ENCODE measurements around the gene PARD6A. TPM values are rescaled to one million over a fixed set of nuclear protein-coding genes. Genes with fewer than 3 reads are reported as not detected.

Gene PARD6A
- total and polyA plus RNA-seq, 4 donors: 7.2 to 20.9 (median 14.4) TPM

DNA sequence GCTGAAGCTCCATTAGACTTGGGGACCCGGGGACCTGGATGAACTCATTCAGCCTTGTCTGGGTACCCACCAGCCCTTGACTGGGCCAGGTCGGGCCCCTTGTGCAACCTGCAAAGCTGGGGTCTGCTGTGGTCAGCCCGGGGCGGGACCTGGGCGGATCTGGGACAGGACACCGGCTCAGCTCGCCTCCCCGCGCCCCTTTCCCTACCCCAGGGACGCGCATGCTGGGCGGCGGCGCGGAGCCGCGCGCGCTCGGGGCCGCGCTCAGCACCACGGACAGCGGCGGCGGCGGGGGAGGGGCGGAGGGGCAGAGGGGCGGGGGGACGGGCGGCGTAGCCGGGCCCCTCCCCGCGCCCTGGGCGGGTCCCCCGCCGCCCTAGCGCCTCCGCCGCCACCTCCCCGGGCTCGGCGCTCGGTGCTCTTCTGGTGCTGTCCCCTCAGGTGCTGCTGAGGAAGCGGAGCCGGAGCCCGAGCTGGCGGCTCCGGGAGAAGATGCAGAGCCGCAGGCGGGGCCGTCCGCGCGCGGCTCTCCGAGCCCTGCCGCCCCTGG, 8.1 kb upstream of the PARD6A start:
- Histone ChIP-seq H3K9me3 (ENCODE audit: control insufficient read depth, insufficient read depth, low read length) (no peaks in the 10 kb centered on the region), H3K27me3 (ENCODE audit: control insufficient read depth, insufficient read depth, low read length) (peaks cover 67% of the 10 kb centered on the region), H3K36me3 (ENCODE audit: control insufficient read depth, insufficient read depth, low read length) (peaks cover 29% of the 10 kb centered on the region), H3K27ac (ENCODE audit: low read depth, low read length) (no peak overlapping the region), H3K4me1 (ENCODE audit: control insufficient read depth, insufficient read depth, low read length) (peaks cover 45% of the 10 kb centered on the region), H3K4me3 (ENCODE audit: low read depth, low read length) (no peak overlapping the region)
- peak in 2 of 6 donors; percentile 59 to 64 for DNase-seq (ENCODE audit: low read depth in 4 of 6, low spot score in 6 of 6)
- 2% methylated on average over 53 of the region's 59 CpGs for WGBS (ENCODE audit: insufficient coverage)

DNA sequence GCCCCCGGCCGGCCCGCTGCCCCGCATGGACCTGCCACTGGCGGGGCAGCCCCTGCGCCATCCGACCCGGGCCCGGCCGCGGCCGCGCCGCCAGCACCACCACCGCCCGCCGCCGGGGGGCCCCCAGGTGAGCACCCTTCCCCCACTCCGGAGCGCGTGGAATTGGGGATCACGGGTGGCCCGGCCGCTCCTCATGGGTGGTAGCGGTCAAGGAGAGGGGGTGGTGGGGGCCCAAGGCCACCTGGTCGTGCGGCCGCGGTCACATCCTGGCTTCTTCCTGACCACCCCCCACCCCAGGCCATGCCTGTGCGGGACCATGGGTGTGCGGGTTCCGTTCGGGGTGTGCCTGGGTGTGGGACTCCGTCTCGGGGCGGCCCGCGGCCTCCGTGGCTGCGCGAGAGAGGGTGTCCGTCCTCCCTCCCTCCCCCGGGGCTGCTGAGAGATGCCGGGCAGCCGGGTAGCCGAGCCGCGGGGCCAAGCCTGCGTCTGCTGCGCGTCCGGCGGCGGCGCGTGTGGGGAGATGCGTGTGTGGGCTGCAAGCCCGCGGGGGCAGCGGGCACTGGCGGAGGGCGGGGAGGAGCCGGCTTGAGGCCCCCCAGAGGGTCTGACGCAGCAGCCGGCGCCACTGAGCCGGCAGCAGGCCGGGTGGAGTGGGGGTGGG, 7.5 kb upstream of the PARD6A start:
- WGBS (ENCODE audit: insufficient coverage): under 1% methylated on average over 62 of the region's 68 CpGs
- peak overlapping the region; percentile 39 for H3K4me3 ChIP-seq (ENCODE audit: low read depth, low read length)
- H3K36me3 ChIP-seq (ENCODE audit: control insufficient read depth, insufficient read depth, low read length): peaks cover 35% of the 10 kb centered on the region
- peak in 1 of 6 donors; percentile 55 for DNase-seq (ENCODE audit: low read depth in 4 of 6, low spot score in 6 of 6)
- H3K9me3 ChIP-seq (ENCODE audit: control insufficient read depth, insufficient read depth, low read length): no peaks in the 10 kb centered on the region
- peaks cover 61% of the 10 kb centered on the region for H3K27me3 ChIP-seq (ENCODE audit: control insufficient read depth, insufficient read depth, low read length)
- no peak overlapping the region for H3K27ac ChIP-seq (ENCODE audit: low read depth, low read length)
- H3K4me1 ChIP-seq (ENCODE audit: control insufficient read depth, insufficient read depth, low read length): peaks cover 41% of the 10 kb centered on the region

DNA sequence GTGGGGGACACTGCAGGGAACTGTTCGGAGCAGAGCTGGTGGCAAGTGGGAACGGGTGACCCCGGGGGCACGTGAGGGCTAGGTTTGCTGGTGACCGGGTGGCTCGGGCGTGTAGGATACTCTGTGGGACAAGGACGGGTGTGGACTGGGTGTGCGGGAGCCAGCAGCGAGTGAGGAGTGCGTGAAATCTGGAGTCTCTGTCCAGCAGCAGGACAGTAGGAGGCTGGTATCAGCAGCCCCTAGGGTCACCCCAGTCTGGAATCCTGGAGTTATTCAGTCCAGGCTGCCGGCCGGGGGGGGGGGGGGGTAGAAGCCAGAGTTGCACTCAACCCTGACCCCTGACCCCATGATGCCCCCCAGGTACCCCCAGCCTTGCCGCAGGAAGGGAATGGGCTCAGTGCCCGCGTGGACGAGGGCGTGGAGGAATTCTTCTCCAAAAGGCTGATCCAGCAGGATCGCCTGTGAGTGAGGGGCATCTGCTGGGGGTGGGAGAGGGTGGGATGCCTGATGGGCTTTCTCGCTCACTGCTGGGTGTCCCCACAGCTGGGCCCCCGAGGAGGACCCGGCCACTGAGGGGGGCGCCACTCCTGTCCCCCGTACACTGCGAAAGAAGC, 6.9 kb upstream of the PARD6A start:
- H3K9me3 ChIP-seq (ENCODE audit: control insufficient read depth, insufficient read depth, low read length): no peaks in the 10 kb centered on the region
- no peak overlapping the region for H3K27ac ChIP-seq (ENCODE audit: low read depth, low read length)
- no peak overlapping the region for H3K4me3 ChIP-seq (ENCODE audit: low read depth, low read length)
- peaks cover 41% of the 10 kb centered on the region for H3K36me3 ChIP-seq (ENCODE audit: control insufficient read depth, insufficient read depth, low read length)
- peaks cover 55% of the 10 kb centered on the region for H3K27me3 ChIP-seq (ENCODE audit: control insufficient read depth, insufficient read depth, low read length)
- DNase-seq (ENCODE audit: low read depth in 4 of 6, low spot score in 6 of 6): no peak
- WGBS (ENCODE audit: insufficient coverage): 29% methylated on average over 22 of the region's 25 CpGs
- H3K4me1 ChIP-seq (ENCODE audit: control insufficient read depth, insufficient read depth, low read length): peaks cover 38% of the 10 kb centered on the region

DNA sequence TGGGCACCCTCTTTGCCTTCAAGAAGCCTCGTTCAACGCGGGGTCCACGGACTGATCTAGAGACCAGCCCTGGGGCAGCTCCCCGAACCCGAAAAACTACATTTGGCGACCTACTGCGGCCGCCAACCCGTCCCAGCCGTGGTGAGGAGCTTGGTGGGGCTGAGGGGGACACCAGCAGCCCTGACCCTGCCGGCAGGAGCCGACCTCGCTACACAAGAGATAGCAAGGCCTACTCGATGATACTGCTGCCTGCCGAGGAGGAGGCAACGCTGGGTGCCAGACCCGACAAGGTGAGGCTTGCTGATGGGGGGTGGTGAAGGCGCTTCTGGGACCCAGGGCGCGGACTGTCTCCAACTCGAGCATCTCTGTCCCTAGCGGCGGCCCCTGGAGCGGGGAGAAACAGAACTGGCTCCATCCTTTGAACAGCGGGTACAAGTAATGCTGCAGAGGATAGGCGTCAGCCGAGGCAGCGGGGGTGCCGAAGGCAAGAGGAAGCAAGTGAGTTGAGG, 6.3 kb upstream of the PARD6A start:
- H3K27ac ChIP-seq (ENCODE audit: low read depth, low read length): no peak overlapping the region
- no peak overlapping the region for H3K4me3 ChIP-seq (ENCODE audit: low read depth, low read length)
- H3K27me3 ChIP-seq (ENCODE audit: control insufficient read depth, insufficient read depth, low read length): peaks cover 49% of the 10 kb centered on the region

DNA sequence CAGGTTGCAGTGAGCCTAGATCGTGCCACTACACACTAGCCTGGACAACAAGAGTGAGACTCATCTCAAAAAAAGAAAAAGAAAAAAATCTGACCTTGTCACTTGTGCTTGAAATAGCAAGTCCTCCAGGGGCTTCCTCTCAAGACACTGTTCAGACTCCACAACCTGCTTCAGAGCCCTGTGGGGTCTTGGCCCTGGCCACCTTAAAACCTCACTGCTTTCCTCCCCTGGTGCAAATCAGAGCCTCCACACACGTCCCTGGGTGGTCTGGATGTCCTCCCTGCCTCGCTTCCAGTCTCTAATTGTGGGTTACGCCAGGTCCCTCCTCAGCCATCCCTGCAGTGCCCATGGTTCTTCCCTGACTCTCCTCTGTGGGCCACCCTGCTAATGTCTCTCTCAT, 5.4 kb upstream of the PARD6A start:
- Histone ChIP-seq H3K27ac (ENCODE audit: low read depth, low read length) (no peak overlapping the region), H3K36me3 (ENCODE audit: control insufficient read depth, insufficient read depth, low read length) (peaks cover 48% of the 10 kb centered on the region), H3K4me3 (ENCODE audit: low read depth, low read length) (no peak overlapping the region), H3K4me1 (ENCODE audit: control insufficient read depth, insufficient read depth, low read length) (peaks cover 37% of the 10 kb centered on the region), H3K27me3 (ENCODE audit: control insufficient read depth, insufficient read depth, low read length) (peaks cover 40% of the 10 kb centered on the region), H3K9me3 (ENCODE audit: control insufficient read depth, insufficient read depth, low read length) (no peaks in the 10 kb centered on the region)
- DNase-seq (ENCODE audit: low read depth in 4 of 6, low spot score in 6 of 6): no peak
- WGBS (ENCODE audit: insufficient coverage): 58% methylated on average over 4 of the region's 4 CpGs

More for the DNA sequence above, 6.3 kb upstream of the PARD6A start:
- WGBS (ENCODE audit: insufficient coverage): 58% methylated on average over 30 of the region's 30 CpGs
- Histone ChIP-seq H3K4me1 (ENCODE audit: control insufficient read depth, insufficient read depth, low read length) (peaks cover 39% of the 10 kb centered on the region), H3K9me3 (ENCODE audit: control insufficient read depth, insufficient read depth, low read length) (no peaks in the 10 kb centered on the region), H3K36me3 (ENCODE audit: control insufficient read depth, insufficient read depth, low read length) (peaks cover 46% of the 10 kb centered on the region)
- DNase-seq (ENCODE audit: low read depth in 4 of 6, low spot score in 6 of 6): no peak

DNA sequence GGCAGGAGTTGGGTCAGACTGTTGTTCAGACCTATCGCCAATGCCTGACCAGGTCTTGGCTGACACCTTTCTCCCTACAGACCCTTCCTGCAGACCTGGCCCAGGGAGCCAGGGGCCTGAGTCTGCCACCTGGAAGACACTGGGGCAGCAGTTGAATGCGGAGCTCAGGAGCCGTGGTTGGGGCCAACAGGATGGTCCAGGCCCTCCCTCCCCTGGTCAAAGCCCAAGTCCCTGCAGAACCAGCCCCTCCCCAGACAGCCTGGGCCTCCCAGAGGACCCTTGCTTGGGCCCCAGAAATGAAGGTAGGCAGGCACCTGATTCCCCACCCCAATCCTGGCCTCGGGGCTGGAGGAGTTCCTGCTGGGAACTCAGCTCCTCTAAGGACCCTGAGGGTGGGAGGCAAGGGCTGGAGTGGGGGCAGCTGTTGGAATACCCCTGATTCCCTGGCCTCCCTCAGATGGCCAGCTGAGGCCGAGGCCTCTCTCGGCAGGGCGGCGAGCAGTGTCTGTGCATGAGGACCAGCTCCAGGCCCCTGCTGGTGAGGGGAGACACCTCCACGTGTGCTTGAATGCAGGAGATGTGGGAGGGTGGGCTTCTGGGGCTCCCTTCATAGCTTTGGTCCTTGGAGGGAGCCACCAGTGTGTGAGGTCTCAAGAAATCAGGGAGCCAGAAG, 4.3 kb upstream of the PARD6A start:
- Histone ChIP-seq H3K9me3 (ENCODE audit: control insufficient read depth, insufficient read depth, low read length) (no peaks in the 10 kb centered on the region), H3K4me3 (ENCODE audit: low read depth, low read length) (no peak overlapping the region), H3K4me1 (ENCODE audit: control insufficient read depth, insufficient read depth, low read length) (peaks cover 46% of the 10 kb centered on the region), H3K36me3 (ENCODE audit: control insufficient read depth, insufficient read depth, low read length) (peaks cover 49% of the 10 kb centered on the region), H3K27me3 (ENCODE audit: control insufficient read depth, insufficient read depth, low read length) (peaks cover 29% of the 10 kb centered on the region), H3K27ac (ENCODE audit: low read depth, low read length) (no peak overlapping the region)
- DNase-seq (ENCODE audit: low read depth in 4 of 6, low spot score in 6 of 6): no peak
- 79% methylated on average over 8 of the region's 9 CpGs for WGBS (ENCODE audit: insufficient coverage)

DNA sequence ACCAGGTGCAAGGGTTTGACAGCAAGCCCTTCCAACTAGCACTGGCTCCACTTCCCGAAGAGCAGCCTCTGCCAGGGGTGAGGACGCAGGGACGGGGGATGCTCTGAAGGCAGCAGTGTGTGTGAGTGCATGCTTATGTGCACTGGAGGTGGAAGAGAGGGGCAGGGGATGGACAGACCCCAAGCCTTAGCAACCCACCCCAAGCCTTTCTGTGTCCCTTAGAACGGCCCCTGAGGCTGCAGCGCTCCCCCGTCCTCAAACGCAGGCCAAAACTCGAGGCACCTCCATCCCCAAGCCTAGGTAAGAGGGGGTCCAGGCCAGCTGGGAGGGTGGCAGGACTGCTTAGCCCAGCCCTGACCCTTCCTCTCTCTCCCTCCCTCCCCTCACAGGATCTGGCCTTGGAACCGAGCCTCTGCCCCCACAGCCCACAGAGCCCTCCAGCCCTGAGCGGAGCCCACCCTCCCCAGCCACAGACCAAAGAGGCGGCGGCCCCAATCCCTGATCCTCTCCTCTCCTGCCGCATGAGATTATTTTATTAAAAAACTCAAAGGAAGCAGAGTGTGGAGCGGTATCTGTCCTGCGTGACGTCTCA, 3.6 kb upstream of the PARD6A start:
- Histone ChIP-seq H3K4me1 (ENCODE audit: control insufficient read depth, insufficient read depth, low read length) (peaks cover 52% of the 10 kb centered on the region), H3K4me3 (ENCODE audit: low read depth, low read length) (no peak overlapping the region)
- 95% methylated on average over 10 of the region's 16 CpGs for WGBS (ENCODE audit: insufficient coverage)

DNA sequence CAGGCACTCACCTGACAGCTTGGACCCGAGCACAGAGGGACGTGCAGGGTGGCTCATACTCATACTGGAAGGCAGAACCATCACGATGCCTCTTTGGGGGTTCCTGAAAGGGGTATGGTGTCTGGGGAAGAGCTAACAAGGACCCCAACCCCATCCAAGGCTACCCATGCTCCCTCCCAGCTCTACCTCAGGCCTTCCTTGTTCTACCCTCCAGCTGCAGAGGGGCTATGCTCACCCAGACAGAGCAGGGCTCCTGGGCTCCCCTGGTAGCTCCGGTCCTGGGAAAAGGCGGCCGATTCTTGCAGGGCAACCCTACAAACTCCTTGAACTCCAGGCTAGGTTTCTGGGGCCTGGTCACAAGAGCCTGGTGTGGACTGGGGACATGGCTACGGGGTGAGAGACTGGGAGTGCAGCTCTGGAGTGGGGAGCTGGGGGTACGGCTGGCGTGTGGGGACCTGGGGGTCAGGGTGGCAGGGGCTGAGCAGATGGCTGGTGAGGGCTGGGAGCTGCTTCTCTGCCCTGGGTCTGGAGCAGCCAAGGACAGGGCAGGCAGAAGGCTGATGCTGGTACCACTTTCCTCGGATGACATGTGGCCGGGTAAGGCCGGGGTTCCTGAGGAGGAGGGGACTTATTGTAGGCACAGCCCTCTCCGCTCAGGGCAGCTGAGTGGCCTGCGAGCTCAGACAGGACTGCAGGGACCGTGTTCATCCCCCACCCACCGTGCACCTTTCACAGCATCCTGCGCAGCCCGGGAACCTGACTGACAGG, 2.8 kb upstream of the PARD6A start:
- H3K27me3 ChIP-seq (ENCODE audit: control insufficient read depth, insufficient read depth, low read length): peaks cover 18% of the 10 kb centered on the region
- no peak for DNase-seq (ENCODE audit: low read depth in 4 of 6, low spot score in 6 of 6)
- peaks cover 64% of the 10 kb centered on the region for H3K36me3 ChIP-seq (ENCODE audit: control insufficient read depth, insufficient read depth, low read length)
- no peaks in the 10 kb centered on the region for H3K9me3 ChIP-seq (ENCODE audit: control insufficient read depth, insufficient read depth, low read length)
- H3K4me3 ChIP-seq (ENCODE audit: low read depth, low read length): no peak overlapping the region
- H3K27ac ChIP-seq (ENCODE audit: low read depth, low read length): no peak overlapping the region
- WGBS (ENCODE audit: insufficient coverage): 100% methylated on average over 10 of the region's 18 CpGs
- H3K4me1 ChIP-seq (ENCODE audit: control insufficient read depth, insufficient read depth, low read length): peaks cover 53% of the 10 kb centered on the region

More for the DNA sequence above, 3.6 kb upstream of the PARD6A start:
- no peaks in the 10 kb centered on the region for H3K9me3 ChIP-seq (ENCODE audit: control insufficient read depth, insufficient read depth, low read length)
- no peak for DNase-seq (ENCODE audit: low read depth in 4 of 6, low spot score in 6 of 6)
- H3K27me3 ChIP-seq (ENCODE audit: control insufficient read depth, insufficient read depth, low read length): peaks cover 23% of the 10 kb centered on the region
- H3K27ac ChIP-seq (ENCODE audit: low read depth, low read length): no peak overlapping the region
- H3K36me3 ChIP-seq (ENCODE audit: control insufficient read depth, insufficient read depth, low read length): peaks cover 56% of the 10 kb centered on the region
